PC-9 (cell line): ENCODE results near the gene TBC1D22B. TPM values are rescaled to one million over a fixed set of nuclear protein-coding genes. Genes with fewer than 3 reads are reported as not detected.

Experiments used
- BruUV-seq: library from RNA; stranded (reverse); fragments of 400-500 nt; replicated peaks from 2 replicates; lab custom pipeline; 2021; lab: Mats Ljungman, UMichigan
- CTCF ChIA-PET: fragments of 300-600 bp; sonication (Branson Sonifier 250); formaldehyde crosslinking; loops from one replicate; lab custom pipeline; 2022; ENCODE audit warnings: antibody characterized with exemption; lab: Charles Lee
- POLR2A ChIA-PET: fragments of 300-600 bp; sonication (Branson Sonifier 250); formaldehyde crosslinking; loops from one replicate; lab custom pipeline; 2022; ENCODE audit warnings: antibody characterized with exemption; ENCODE audit not compliant: unreplicated experiment; lab: Charles Lee
- DNase-seq, 2 experiments: peaks; one replicate each; pipeline versions ENCODE4 v3.0.0 to v3.0.0-alpha.2; 2015 to 2022; ENCODE audit warnings: mixed read lengths in 1 of 2
- H2AFZ ChIP-seq: fragments of 200-600 bp; sonication (generic); 2 replicates; pipeline ENCODE4 v1.8.1; 2017; ENCODE audit warnings: antibody characterized with exemption
- H3F3A ChIP-seq: fragments of 200-600 bp; sonication (generic); 2 replicates; pipeline ENCODE4 v1.8.1; 2017; ENCODE audit warnings: antibody characterized with exemption, mild to moderate bottlenecking, low read depth; ENCODE audit not compliant: insufficient read depth
- H3K27ac ChIP-seq: fragments of 200-600 bp; sonication (generic); 2 replicates; pipeline ENCODE4 v1.6.1; 2016; ENCODE audit warnings: mixed run types
- H3K27me3 ChIP-seq: fragments of 200-600 bp; sonication (generic); 2 replicates; pipeline ENCODE4 v1.6.1; 2016; ENCODE audit warnings: low read depth, mixed run types; ENCODE audit not compliant: insufficient read depth
- H3K36me3 ChIP-seq: fragments of 200-600 bp; sonication (generic); 2 replicates; pipeline ENCODE4 v1.6.1; 2016; ENCODE audit warnings: low read depth, mixed run types
- H3K4me1 ChIP-seq: fragments of 200-600 bp; sonication (generic); replicated peaks from 2 replicates; pipeline ENCODE4 v1.6.1; 2016; ENCODE audit warnings: mixed run types; ENCODE audit not compliant: insufficient read depth
- H3K4me2 ChIP-seq: fragments of 200-600 bp; sonication (generic); 2 replicates; pipeline ENCODE4 v1.6.1; 2017; ENCODE audit warnings: mixed run types
- H3K4me3 ChIP-seq: fragments of 200-600 bp; sonication (generic); 2 replicates; pipeline ENCODE4 v1.6.1; 2016; ENCODE audit warnings: mixed run types
- H3K79me2 ChIP-seq: fragments of 200-600 bp; sonication (generic); 2 replicates; pipeline ENCODE4 v1.6.1; 2017; ENCODE audit warnings: low read depth, mixed run types
- H3K9me2 ChIP-seq: fragments of 200-600 bp; sonication (generic); 2 replicates; pipeline ENCODE4 v1.8.1; 2017; ENCODE audit warnings: mild to moderate bottlenecking; ENCODE audit not compliant: insufficient read depth
- H3K9me3 ChIP-seq: fragments of 200-600 bp; sonication (generic); 2 replicates; pipeline ENCODE4 v1.8.1; 2016; ENCODE audit warnings: low read depth; ENCODE audit not compliant: insufficient read depth
- H4K20me1 ChIP-seq: fragments of 200-600 bp; sonication (generic); 2 replicates; pipeline ENCODE4 v1.8.1; 2017; ENCODE audit not compliant: insufficient read depth
- EZH2 ChIP-seq: fragments of 200-600 bp; sonication (generic); IDR thresholded peaks from 2 replicates; pipeline ENCODE4 v1.8.0; 2017; ENCODE audit warnings: antibody characterized with exemption, low read depth
- intact Hi-C: fragments of 100-400 bp; cut with micrococcal nuclease; formaldehyde crosslinking; loops from one replicate; pipeline ENCODE4 v1.10.0; 2022; ENCODE audit not compliant: unreplicated experiment
- total RNA-seq: library from RNA; stranded (reverse); gene quantifications from 2 replicates; pipeline ENCODE4 v1.2.3, GENCODE V29; 2021
- TF ChIP-seq, protein P1 (sequence below): fragments of 200-600 bp; sonication (generic); conservative IDR thresholded peaks from 2 replicates; pipeline ENCODE4 v1.6.1; 2017; ENCODE audit warnings: mixed run types, antibody characterized with exemption, mild to moderate bottlenecking, moderate library complexity

The TBC1D22B gene
- total RNA-seq, 1 experiment from 2014 or later = 14.6 TPM

DNA sequence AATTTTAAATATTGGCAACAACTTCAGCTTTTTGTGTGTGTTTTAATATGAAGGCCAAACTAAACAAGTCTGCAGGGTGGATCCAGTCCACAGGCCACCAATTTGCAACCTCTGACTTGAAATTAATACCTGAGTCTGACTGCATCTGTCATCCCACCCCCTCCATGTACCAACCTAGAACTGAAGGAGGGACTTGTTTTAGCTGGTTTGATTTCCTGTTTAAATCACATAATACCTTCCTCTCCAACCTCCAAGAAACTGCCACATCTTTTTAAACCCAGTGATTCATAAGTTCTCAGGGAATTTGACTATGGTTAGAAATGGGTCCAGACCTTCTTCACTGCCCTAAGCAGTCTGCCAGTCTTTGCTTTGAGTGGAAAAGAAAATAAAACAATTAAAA, 117.8 kb downstream of the TBC1D22B start:
- Histone ChIP-seq H3K79me2 (no peaks in the 10 kb centered on the region), H3K4me1 (no peaks in the 10 kb centered on the region), H3K36me3 (0 out of 2 replicates have a peak, but pooled peaks cover 4% of the 10 kb centered on the region), H2AFZ (no peak overlapping the region), H4K20me1 (no peaks in the 10 kb centered on the region), H3K9me2 (no peaks in the 10 kb centered on the region), H3K9me3 (no peaks in the 10 kb centered on the region), H3K27me3 (no peaks in the 10 kb centered on the region), H3K4me2 (no peak overlapping the region), H3F3A (no peaks in the 10 kb centered on the region), H3K27ac (no peak overlapping the region), H3K4me3 (no peak overlapping the region)
- no peak for DNase-seq
- POLR2A ChIA-PET = no interaction called here
- TF ChIP-seq, protein P1, sequence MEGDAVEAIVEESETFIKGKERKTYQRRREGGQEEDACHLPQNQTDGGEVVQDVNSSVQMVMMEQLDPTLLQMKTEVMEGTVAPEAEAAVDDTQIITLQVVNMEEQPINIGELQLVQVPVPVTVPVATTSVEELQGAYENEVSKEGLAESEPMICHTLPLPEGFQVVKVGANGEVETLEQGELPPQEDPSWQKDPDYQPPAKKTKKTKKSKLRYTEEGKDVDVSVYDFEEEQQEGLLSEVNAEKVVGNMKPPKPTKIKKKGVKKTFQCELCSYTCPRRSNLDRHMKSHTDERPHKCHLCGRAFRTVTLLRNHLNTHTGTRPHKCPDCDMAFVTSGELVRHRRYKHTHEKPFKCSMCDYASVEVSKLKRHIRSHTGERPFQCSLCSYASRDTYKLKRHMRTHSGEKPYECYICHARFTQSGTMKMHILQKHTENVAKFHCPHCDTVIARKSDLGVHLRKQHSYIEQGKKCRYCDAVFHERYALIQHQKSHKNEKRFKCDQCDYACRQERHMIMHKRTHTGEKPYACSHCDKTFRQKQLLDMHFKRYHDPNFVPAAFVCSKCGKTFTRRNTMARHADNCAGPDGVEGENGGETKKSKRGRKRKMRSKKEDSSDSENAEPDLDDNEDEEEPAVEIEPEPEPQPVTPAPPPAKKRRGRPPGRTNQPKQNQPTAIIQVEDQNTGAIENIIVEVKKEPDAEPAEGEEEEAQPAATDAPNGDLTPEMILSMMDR = no peak
- TF ChIP-seq EZH2 = no peak
- no TSS peak for BruUV-seq
- intact Hi-C loops = no loop called here
- CTCF ChIA-PET = no interaction called here

- H3K79me2 ChIP-seq = no peaks in the 10 kb centered on the region
- TF ChIP-seq, protein P1 = no peak
- no peak for TF ChIP-seq EZH2
Measured at GRCh38 chr6:37376078-37376743, 118.6 kb downstream of the TBC1D22B start.

GRCh38 chr6:37381579-37381978, 124.0 kb downstream of the TBC1D22B start:
- no peak overlapping the region for H3K4me2 ChIP-seq
- 0 out of 2 replicates have a peak, but pooled peaks cover 4% of the 10 kb centered on the region for H3F3A ChIP-seq
- H3K4me3 ChIP-seq = no peak overlapping the region
- no peaks in the 10 kb centered on the region for H3K27me3 ChIP-seq
- TF ChIP-seq, protein P1 = peak; percentile 80
- no peak for TF ChIP-seq EZH2
- H3K36me3 ChIP-seq = 0 out of 2 replicates have a peak, but pooled peaks cover 4% of the 10 kb centered on the region
- H3K79me2 ChIP-seq = no peaks in the 10 kb centered on the region
- H2AFZ ChIP-seq = no peak overlapping the region
- ChIA-PET POLR2A (interaction anchor here (0.6 kb wide), 1 partner anchor 1617 kb away, joined by 4 read pairs; no protein-coding TSS in a partner anchor), CTCF (no interaction called here)
- H3K27ac ChIP-seq = no peak overlapping the region
- no TSS peak for BruUV-seq
- H3K9me2 ChIP-seq = no peaks in the 10 kb centered on the region
- H4K20me1 ChIP-seq = peaks cover 5% of the 10 kb centered on the region; the same call in 1 of the 2 replicates
- no peaks in the 10 kb centered on the region for H3K9me3 ChIP-seq
- H3K4me1 ChIP-seq = no peaks in the 10 kb centered on the region
- intact Hi-C loops = loop anchor here (1.0 to 2.0 kb wide), 2 partner anchors 309 to 1113 kb away; no protein-coding TSS in a partner anchor
- peak; percentile 48 to 84 for DNase-seq

More at GRCh38 chr6:37376078-37376743, 118.6 kb downstream of the TBC1D22B start:
- Histone ChIP-seq H3K36me3 (0 out of 2 replicates have a peak, but pooled peaks cover 4% of the 10 kb centered on the region), H3F3A (no peaks in the 10 kb centered on the region), H3K4me1 (no peaks in the 10 kb centered on the region), H2AFZ (no peak overlapping the region), H3K9me3 (no peaks in the 10 kb centered on the region), H3K4me2 (no peak overlapping the region), H4K20me1 (no peaks in the 10 kb centered on the region), H3K27ac (no peak overlapping the region), H3K27me3 (no peaks in the 10 kb centered on the region), H3K9me2 (no peaks in the 10 kb centered on the region), H3K4me3 (no peak overlapping the region)
- intact Hi-C loops = no loop called here
- no peak for DNase-seq
- no TSS peak for BruUV-seq
- CTCF ChIA-PET = no interaction called here
- POLR2A ChIA-PET = interaction anchor here (0.5 kb wide), 1 partner anchor 175 kb away, joined by 3 read pairs; no protein-coding TSS in a partner anchor

Other genes starting within 250 kb of the TBC1D22B start
- gene PIM1, start 87.6 kb upstream of the TBC1D22B start, total RNA-seq = 51.0 and 60.3 TPM in 2 replicates
- gene TMEM217, start 372 bp downstream of the TBC1D22B start, total RNA-seq = 4.9 and 5.3 TPM in 2 replicates
- 17.5 and 18.7 TPM in 2 replicates for gene RNF8, start 96.2 kb downstream of the TBC1D22B start, total RNA-seq
- gene CMTR1, start 175.4 kb downstream of the TBC1D22B start, total RNA-seq = 28.3 and 37.0 TPM in 2 replicates
- 29.4 and 33.5 TPM in 2 replicates for gene CCDC167, start 242.1 kb downstream of the TBC1D22B start, total RNA-seq